OCI-LY1 (cell line): Measurements from ENCODE around the gene CEMIP.

Experiments used
- EZH2 ChIP-seq: fragments of 200-600 bp; sonication (generic), shearing (Covaris generic); IDR thresholded peaks from 2 replicates; pipeline ENCODE4 v1.8.0; 2017; ENCODE audit warnings: borderline replicate concordance, mixed run types, mild to moderate bottlenecking, antibody characterized with exemption, low read length, moderate library complexity, mixed read lengths
- TF ChIP-seq, protein P1 (sequence below): fragments of 200-600 bp; sonication (generic), shearing (Covaris generic); IDR thresholded peaks from 2 replicates; pipeline ENCODE4 v1.5.1; 2017; ENCODE audit warnings: mild to moderate bottlenecking, antibody characterized with exemption, low read length, moderate library complexity, mixed read lengths

GRCh38 chr15:80891006-80891405 lies 111.8 kb downstream of the CEMIP start:
- TF ChIP-seq, protein P1, sequence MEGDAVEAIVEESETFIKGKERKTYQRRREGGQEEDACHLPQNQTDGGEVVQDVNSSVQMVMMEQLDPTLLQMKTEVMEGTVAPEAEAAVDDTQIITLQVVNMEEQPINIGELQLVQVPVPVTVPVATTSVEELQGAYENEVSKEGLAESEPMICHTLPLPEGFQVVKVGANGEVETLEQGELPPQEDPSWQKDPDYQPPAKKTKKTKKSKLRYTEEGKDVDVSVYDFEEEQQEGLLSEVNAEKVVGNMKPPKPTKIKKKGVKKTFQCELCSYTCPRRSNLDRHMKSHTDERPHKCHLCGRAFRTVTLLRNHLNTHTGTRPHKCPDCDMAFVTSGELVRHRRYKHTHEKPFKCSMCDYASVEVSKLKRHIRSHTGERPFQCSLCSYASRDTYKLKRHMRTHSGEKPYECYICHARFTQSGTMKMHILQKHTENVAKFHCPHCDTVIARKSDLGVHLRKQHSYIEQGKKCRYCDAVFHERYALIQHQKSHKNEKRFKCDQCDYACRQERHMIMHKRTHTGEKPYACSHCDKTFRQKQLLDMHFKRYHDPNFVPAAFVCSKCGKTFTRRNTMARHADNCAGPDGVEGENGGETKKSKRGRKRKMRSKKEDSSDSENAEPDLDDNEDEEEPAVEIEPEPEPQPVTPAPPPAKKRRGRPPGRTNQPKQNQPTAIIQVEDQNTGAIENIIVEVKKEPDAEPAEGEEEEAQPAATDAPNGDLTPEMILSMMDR, result no peak
- no peak for TF ChIP-seq EZH2
